OCI-LY1 (cell line): ENCODE results near the gene MAML1.

Experiments
- H2AFZ ChIP-seq: fragments of 200-600 bp; sonication (generic), shearing (Covaris generic); 2 replicates; pipeline ENCODE4 v1.6.0; 2014; ENCODE audit warnings: antibody characterized with exemption, mild to moderate bottlenecking, low read length
- H3F3A ChIP-seq: fragments of 200-600 bp; sonication (generic), shearing (Covaris generic); 2 replicates; pipeline ENCODE4 v1.6.0; 2014; ENCODE audit warnings: mild to moderate bottlenecking, antibody characterized with exemption, low read length, moderate library complexity; ENCODE audit not compliant: insufficient read depth
- H3K27ac ChIP-seq: fragments of 200-600 bp; sonication (generic); 2 replicates; pipeline ENCODE4 v1.5.1; 2014; ENCODE audit warnings: low read length, mixed run types, mild to moderate bottlenecking, low read depth; ENCODE audit not compliant: poor library complexity, severe bottlenecking
- H3K27me3 ChIP-seq: fragments of 200-600 bp; sonication (generic); 2 replicates; pipeline ENCODE4 v1.6.0; 2014; ENCODE audit warnings: antibody characterized with exemption, mild to moderate bottlenecking, low read length, moderate library complexity; ENCODE audit not compliant: insufficient read depth
- H3K36me3 ChIP-seq: fragments of 200-600 bp; sonication (generic); 2 replicates; pipeline ENCODE4 v1.6.1; 2014; ENCODE audit warnings: mild to moderate bottlenecking, antibody characterized with exemption, low read length, moderate library complexity, mixed read lengths; ENCODE audit not compliant: insufficient read depth
- H3K4me1 ChIP-seq: fragments of 200-600 bp; sonication (generic); 2 replicates; pipeline ENCODE4 v1.5.1; 2014; ENCODE audit warnings: mild to moderate bottlenecking, low read length, moderate library complexity; ENCODE audit not compliant: insufficient read depth, severe bottlenecking
- H3K4me2 ChIP-seq: fragments of 200-600 bp; sonication (generic), shearing (Covaris generic); 2 replicates; pipeline ENCODE4 v1.6.1; 2014; ENCODE audit warnings: low read length
- H3K4me3 ChIP-seq: fragments of 200-600 bp; sonication (generic); 2 replicates; pipeline ENCODE4 v1.5.1; 2014; ENCODE audit warnings: low read length, low read depth, mild to moderate bottlenecking, mixed read lengths; ENCODE audit not compliant: poor library complexity, severe bottlenecking
- H3K79me2 ChIP-seq: fragments of 200-600 bp; shearing (Covaris generic); 2 replicates; pipeline ENCODE4 v1.6.1; 2016; ENCODE audit warnings: mixed run types, low read length, mixed read lengths; ENCODE audit not compliant: insufficient read depth
- H3K9ac ChIP-seq: fragments of 200-600 bp; sonication (generic), shearing (Covaris generic); 2 replicates; pipeline ENCODE4 v1.6.1; 2014; ENCODE audit warnings: mild to moderate bottlenecking, low read length, mixed read lengths
- H3K9me2 ChIP-seq: fragments of 200-600 bp; sonication (generic), shearing (Covaris generic); 2 replicates; pipeline ENCODE4 v1.6.1; 2014; ENCODE audit warnings: low read depth, mild to moderate bottlenecking, low read length, mixed read lengths
- H3K9me3 ChIP-seq: fragments of 200-600 bp; shearing (Covaris generic); 2 replicates; pipeline ENCODE4 v1.6.1; 2014; ENCODE audit warnings: low read length, mixed read lengths
- H4K20me1 ChIP-seq: fragments of 200-600 bp; sonication (generic), shearing (Covaris generic); 2 replicates; pipeline ENCODE4 v1.6.0; 2016; ENCODE audit warnings: mild to moderate bottlenecking, low read length; ENCODE audit not compliant: insufficient read depth
- CTCF ChIP-seq: fragments of 200-600 bp; sonication (generic), shearing (Covaris generic); IDR thresholded peaks from 2 replicates; pipeline ENCODE4 v1.5.1; 2017; ENCODE audit warnings: mild to moderate bottlenecking, antibody characterized with exemption, low read length, moderate library complexity, mixed read lengths
- EZH2 ChIP-seq: fragments of 200-600 bp; sonication (generic), shearing (Covaris generic); IDR thresholded peaks from 2 replicates; pipeline ENCODE4 v1.8.0; 2017; ENCODE audit warnings: borderline replicate concordance, mixed run types, mild to moderate bottlenecking, antibody characterized with exemption, low read length, moderate library complexity, mixed read lengths

Gene MAML1

GRCh38 chr5:179777456-179777855 is 44.8 kb downstream of the MAML1 start:
- H2AFZ ChIP-seq = no peak overlapping the region
- no peaks in the 10 kb centered on the region for H3K9me3 ChIP-seq
- no peaks in the 10 kb centered on the region for H3F3A ChIP-seq
- H3K27me3 ChIP-seq = no peaks in the 10 kb centered on the region
- H3K27ac ChIP-seq = no peak overlapping the region
- H3K36me3 ChIP-seq = peaks cover 51% of the 10 kb centered on the region
- no peaks in the 10 kb centered on the region for H4K20me1 ChIP-seq
- H3K4me1 ChIP-seq = no peaks in the 10 kb centered on the region
- H3K79me2 ChIP-seq = no peaks in the 10 kb centered on the region
- H3K9ac ChIP-seq = no peak overlapping the region
- H3K9me2 ChIP-seq = no peaks in the 10 kb centered on the region
- H3K4me2 ChIP-seq = no peak overlapping the region
- no peak overlapping the region for H3K4me3 ChIP-seq
- no peak for TF ChIP-seq CTCF
- TF ChIP-seq EZH2 = no peak

- Histone ChIP-seq H3K36me3 (peaks cover 48% of the 10 kb centered on the region), H3K4me1 (no peaks in the 10 kb centered on the region), H4K20me1 (no peaks in the 10 kb centered on the region), H3K9ac (no peak overlapping the region), H3K4me2 (no peak overlapping the region), H3K27me3 (no peaks in the 10 kb centered on the region), H3K9me3 (no peaks in the 10 kb centered on the region), H3F3A (no peaks in the 10 kb centered on the region), H3K9me2 (no peaks in the 10 kb centered on the region), H3K4me3 (no peak overlapping the region), H3K79me2 (no peaks in the 10 kb centered on the region), H2AFZ (no peak overlapping the region), H3K27ac (no peak overlapping the region)
- TF ChIP-seq CTCF (no peak), EZH2 (no peak)
These were observed 45.3 kb downstream of the MAML1 start for GRCh38 chr5:179777909-179778308.

GRCh38 chr5:179778591-179778990 is 46.0 kb downstream of the MAML1 start:
- H3K79me2 ChIP-seq = no peaks in the 10 kb centered on the region
- H4K20me1 ChIP-seq = no peaks in the 10 kb centered on the region
- no peaks in the 10 kb centered on the region for H3F3A ChIP-seq
- no peaks in the 10 kb centered on the region for H3K4me1 ChIP-seq
- no peak overlapping the region for H2AFZ ChIP-seq
- H3K36me3 ChIP-seq = peaks cover 42% of the 10 kb centered on the region
- no peak overlapping the region for H3K9ac ChIP-seq
- H3K27me3 ChIP-seq = no peaks in the 10 kb centered on the region
- no peaks in the 10 kb centered on the region for H3K9me2 ChIP-seq
- H3K4me3 ChIP-seq = no peak overlapping the region
- no peak overlapping the region for H3K4me2 ChIP-seq
- H3K27ac ChIP-seq = no peak overlapping the region
- no peak for TF ChIP-seq EZH2
- TF ChIP-seq CTCF = no peak
- no peaks in the 10 kb centered on the region for H3K9me3 ChIP-seq
